NCI-H1105 (cell line): ENCODE data around the gene LTA4H.

Experiments
- DNase-seq: peaks from one replicate; lab custom pipeline; 2025; lab: John Stamatoyannopoulos, UW

LTA4H gene

GRCh38 chr12:95956557-95957145 is 78.7 kb downstream of the LTA4H start:
- DNase-seq = no peak

GRCh38 chr12:95955549-95956159 is 79.7 kb downstream of the LTA4H start:
- DNase-seq = no peak

GRCh38 chr12:95953000-95953399 is 82.4 kb downstream of the LTA4H start:
- DNase-seq = no peak

- peak; percentile 17 for DNase-seq
Observed at GRCh38 chr12:95951515-95951914, 83.9 kb downstream of the LTA4H start.
